ENCODE measurements around the gene PRKN. TPM values are rescaled to one million over a fixed set of nuclear protein-coding genes. Genes with fewer than 3 reads are reported as not detected.
"Not testable (repeated sequence)": the region's sequence is repeated elsewhere in the genome, so short reads cannot be mapped to it uniquely, and the experiment has no call there.

The PRKN gene
- total RNA-seq, 1 experiment from 2014 or later, result 0.34 TPM

GRCh38 chr6:161333410-161333809 lies 1394.2 kb downstream of the PRKN start:
- POLR2A ChIA-PET, result no interaction called here
- Mint-ChIP-seq H3K9me3 (ENCODE audit: unreplicated experiment) (peaks cover 18% of the 10 kb centered on the region), H3K36me3 (ENCODE audit: insufficient read depth, unreplicated experiment) (no peaks in the 10 kb centered on the region), H3K27me3 (ENCODE audit: insufficient read depth, unreplicated experiment) (no peaks in the 10 kb centered on the region), H3K4me3 (ENCODE audit: unreplicated experiment) (no peak overlapping the region), H3K27ac (ENCODE audit: unreplicated experiment) (no peak overlapping the region), H3K4me1 (ENCODE audit: low read depth, unreplicated experiment) (no peaks in the 10 kb centered on the region)
- TF ChIP-seq, protein P1, sequence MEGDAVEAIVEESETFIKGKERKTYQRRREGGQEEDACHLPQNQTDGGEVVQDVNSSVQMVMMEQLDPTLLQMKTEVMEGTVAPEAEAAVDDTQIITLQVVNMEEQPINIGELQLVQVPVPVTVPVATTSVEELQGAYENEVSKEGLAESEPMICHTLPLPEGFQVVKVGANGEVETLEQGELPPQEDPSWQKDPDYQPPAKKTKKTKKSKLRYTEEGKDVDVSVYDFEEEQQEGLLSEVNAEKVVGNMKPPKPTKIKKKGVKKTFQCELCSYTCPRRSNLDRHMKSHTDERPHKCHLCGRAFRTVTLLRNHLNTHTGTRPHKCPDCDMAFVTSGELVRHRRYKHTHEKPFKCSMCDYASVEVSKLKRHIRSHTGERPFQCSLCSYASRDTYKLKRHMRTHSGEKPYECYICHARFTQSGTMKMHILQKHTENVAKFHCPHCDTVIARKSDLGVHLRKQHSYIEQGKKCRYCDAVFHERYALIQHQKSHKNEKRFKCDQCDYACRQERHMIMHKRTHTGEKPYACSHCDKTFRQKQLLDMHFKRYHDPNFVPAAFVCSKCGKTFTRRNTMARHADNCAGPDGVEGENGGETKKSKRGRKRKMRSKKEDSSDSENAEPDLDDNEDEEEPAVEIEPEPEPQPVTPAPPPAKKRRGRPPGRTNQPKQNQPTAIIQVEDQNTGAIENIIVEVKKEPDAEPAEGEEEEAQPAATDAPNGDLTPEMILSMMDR (IDR thresholded peaks at IDR 0.05; ENCODE audit: insufficient read depth in 1 of 2, low read depth in 1 of 2, low read length in 1 of 2, severe bottlenecking in 1 of 2, unreplicated experiment in 1 of 2), result no peak
- intact Hi-C loops (cut with micrococcal nuclease; ENCODE audit: unreplicated experiment), result no loop called here
- Histone ChIP-seq H3K36me3 (ENCODE audit: control insufficient read depth, insufficient read depth, low read length) (no peaks in the 10 kb centered on the region), H3K9me3 (peaks cover 2% of the 10 kb centered on the region; the same call in 1 of the 2 replicates), H3K27me3 (replicated peaks; ENCODE audit: control insufficient read depth, insufficient read depth, low read length) (no peaks in the 10 kb centered on the region), H3K4me3 (ENCODE audit: low read depth, low read length) (no peak overlapping the region), H3K4me1 (no peaks in the 10 kb centered on the region)
- CTCF ChIA-PET, result no interaction called here
- no TSS peak for BruUV-seq (replicated peaks)
- DNase-seq, result no peak

DNA sequence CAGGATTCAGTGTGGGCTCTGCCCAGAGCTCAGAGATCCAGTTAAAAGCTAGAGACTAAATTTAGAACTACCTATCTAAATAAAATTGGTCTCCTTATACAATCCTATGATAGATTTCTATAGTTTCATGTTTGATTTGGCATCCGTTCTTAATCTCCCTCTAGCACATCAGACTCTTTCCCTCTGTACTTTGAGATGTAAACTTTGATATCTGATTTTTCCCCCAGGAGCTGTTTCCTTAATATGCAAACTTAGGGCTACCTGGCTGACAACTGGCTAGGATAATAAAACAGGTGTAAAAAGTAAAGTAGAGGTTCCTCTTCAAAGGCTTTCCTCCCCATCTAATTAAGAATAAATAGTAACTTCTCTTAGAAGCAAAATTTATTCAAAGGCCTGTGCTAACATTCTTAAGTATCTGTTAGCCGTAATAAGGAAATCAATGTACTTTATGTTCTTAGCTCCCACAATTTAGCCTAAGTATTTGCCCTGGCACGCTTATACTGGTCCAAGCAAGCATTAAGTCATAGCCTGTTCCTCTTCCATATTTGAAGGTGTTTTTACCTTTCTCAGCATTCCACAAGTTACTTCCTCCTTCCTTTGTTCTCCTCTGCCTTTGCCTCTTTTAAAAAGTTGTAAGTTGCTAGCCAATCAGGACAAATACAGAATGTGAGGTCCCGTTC lies 1396.0 kb downstream of the PRKN start:
- H3K36me3 ChIP-seq (ENCODE audit: control insufficient read depth, insufficient read depth, low read length); BruUV-seq (replicated peaks); H3K36me3 Mint-ChIP-seq (ENCODE audit: insufficient read depth, unreplicated experiment); CTCF ChIA-PET; H3K4me1 ChIP-seq; H3K4me1 Mint-ChIP-seq (ENCODE audit: low read depth, unreplicated experiment); H3K4me3 ChIP-seq (ENCODE audit: low read depth, low read length); DNase-seq; intact Hi-C loops (cut with micrococcal nuclease; ENCODE audit: unreplicated experiment); H3K27ac Mint-ChIP-seq (ENCODE audit: unreplicated experiment); H3K9me3 Mint-ChIP-seq (ENCODE audit: unreplicated experiment); H3K4me3 Mint-ChIP-seq (ENCODE audit: unreplicated experiment); POLR2A ChIA-PET; H3K27me3 Mint-ChIP-seq (ENCODE audit: insufficient read depth, unreplicated experiment); H3K27me3 ChIP-seq (replicated peaks; ENCODE audit: control insufficient read depth, insufficient read depth, low read length): not testable (repeated sequence)
- peaks cover 18% of the 10 kb centered on the region for H3K9me3 ChIP-seq

DNA sequence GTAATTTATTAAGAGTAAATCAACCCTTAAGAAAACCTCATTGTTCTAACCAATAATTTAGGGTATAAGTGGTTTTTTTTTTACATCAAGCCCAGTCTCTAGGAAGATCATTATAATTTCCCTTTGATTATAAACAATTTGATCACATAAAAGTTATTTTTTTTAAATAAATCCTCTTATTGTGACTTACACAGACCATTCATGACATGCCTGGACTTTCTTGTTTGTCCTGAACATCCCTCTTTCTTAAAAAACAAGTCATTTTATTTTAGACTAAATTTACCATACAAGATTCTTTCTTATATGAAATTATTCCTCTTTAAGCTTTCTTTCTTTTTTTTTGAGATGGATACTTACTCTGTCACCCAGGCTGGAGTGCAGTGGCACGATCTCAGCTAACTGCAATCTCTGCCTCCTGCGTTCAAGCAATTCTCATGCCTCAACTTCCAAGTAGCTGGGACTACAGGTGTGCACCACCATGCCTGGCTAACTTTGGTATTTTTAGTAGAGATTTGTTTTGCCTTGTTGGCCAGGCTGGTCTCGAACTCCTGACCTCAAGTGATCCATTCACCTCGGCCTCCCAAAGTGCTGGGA lies 1400.1 kb downstream of the PRKN start:
- ChIA-PET CTCF (no interaction called here), POLR2A (no interaction called here)
- Mint-ChIP-seq H3K27me3 (ENCODE audit: insufficient read depth, unreplicated experiment) (no peaks in the 10 kb centered on the region), H3K27ac (ENCODE audit: unreplicated experiment) (no peak overlapping the region), H3K36me3 (ENCODE audit: insufficient read depth, unreplicated experiment) (no peaks in the 10 kb centered on the region), H3K4me1 (ENCODE audit: low read depth, unreplicated experiment) (no peaks in the 10 kb centered on the region), H3K9me3 (ENCODE audit: unreplicated experiment) (peaks cover 31% of the 10 kb centered on the region), H3K4me3 (ENCODE audit: unreplicated experiment) (no peak overlapping the region)
- Histone ChIP-seq H3K27me3 (replicated peaks; ENCODE audit: control insufficient read depth, insufficient read depth, low read length) (no peaks in the 10 kb centered on the region), H3K9me3 (peaks cover 23% of the 10 kb centered on the region), H3K4me3 (ENCODE audit: low read depth, low read length) (no peak overlapping the region), H3K4me1 (no peaks in the 10 kb centered on the region), H3K36me3 (ENCODE audit: control insufficient read depth, insufficient read depth, low read length) (no peaks in the 10 kb centered on the region)
- TF ChIP-seq, protein P1 (IDR thresholded peaks at IDR 0.05; ENCODE audit: insufficient read depth in 1 of 2, low read depth in 1 of 2, low read length in 1 of 2, severe bottlenecking in 1 of 2, unreplicated experiment in 1 of 2), result no peak
- intact Hi-C loops (cut with micrococcal nuclease; ENCODE audit: unreplicated experiment), result no loop called here
- BruUV-seq (replicated peaks), result no TSS peak
- DNase-seq, result no peak
